Aorta (tissue), 5 donors: ENCODE results near the gene C9orf78. TPM values are rescaled to one million over a fixed set of nuclear protein-coding genes. Genes with fewer than 3 reads are reported as not detected.
A peak's percentile ranks its signal among the peaks of the same experiment; 100 is the strongest.

ENCODE experiments used
- ATAC-seq: fragments of 200-7000 bp; cut with Tn5 transposase; one replicate; pipeline ENCODE4 v1.9.1; 2022; ENCODE audit warnings: moderate library complexity; ENCODE audit not compliant: low FRiP score
- DNase-seq, 2 donors: peaks; one replicate each; pipeline ENCODE4 v3.0.0-alpha.2; 2020
- H3K27ac ChIP-seq, 2 donors: one replicate each; pipeline ENCODE4 v1.5.1; 2013; ENCODE audit warnings: low read length in 2 of 2, mild to moderate bottlenecking in 2 of 2, moderate library complexity in 2 of 2, control low read depth in 1 of 2, inconsistent platforms in 1 of 2, low read depth in 1 of 2
- H3K27me3 ChIP-seq, 2 donors: one replicate each; pipeline ENCODE4 v1.6.1; 2013; ENCODE audit warnings: control low read depth in 1 of 2, low read length in 1 of 2, mild to moderate bottlenecking in 1 of 2, moderate library complexity in 1 of 2; ENCODE audit not compliant: insufficient read depth in 2 of 2, control insufficient read depth in 1 of 2
- H3K36me3 ChIP-seq, 2 donors: one replicate each; pipeline ENCODE4 v1.6.1; 2013; ENCODE audit warnings: control low read depth in 1 of 2, low read length in 1 of 2, mild to moderate bottlenecking in 1 of 2; ENCODE audit not compliant: insufficient read depth in 2 of 2, control insufficient read depth in 1 of 2
- H3K4me1 ChIP-seq, 2 donors: one replicate each; pipeline ENCODE4 v1.6.1; 2013; ENCODE audit warnings: low read length in 2 of 2, control low read depth in 1 of 2, mild to moderate bottlenecking in 1 of 2, moderate library complexity in 1 of 2; ENCODE audit not compliant: insufficient read depth in 2 of 2, control insufficient read depth in 1 of 2
- H3K4me3 ChIP-seq, 2 donors: one replicate each; pipeline ENCODE4 v1.5.1; 2013; ENCODE audit warnings: low read length in 2 of 2, control low read depth in 1 of 2, mild to moderate bottlenecking in 1 of 2
- H3K9me3 ChIP-seq: one replicate; pipeline ENCODE4 v1.6.1; 2013; ENCODE audit warnings: mild to moderate bottlenecking, low read length; ENCODE audit not compliant: control insufficient read depth
- WGBS, 2 donors: extraction: QIAGEN DNeasy Blood & Tissue Kit; methylation state at CpG; one replicate each; pipeline ENCODE4 v1.1.7; 2013; 5-methylcytosine and 5-hydroxymethylcytosine counted together
- intact Hi-C, 2 donors: fragments of 100-400 bp; cut with DNase I; formaldehyde crosslinking; loops; one replicate each; pipeline versions ENCODE4 v1.14.2 to v1.15.0; 2022
- polyA plus RNA-seq, 2 donors: library from polyadenylated mRNA; stranded (reverse); fragments of 200-250 nt; gene quantifications; one replicate each; pipeline ENCODE4 v1.2.3, GENCODE V29; 2013
- total RNA-seq, 2 donors: library from RNA; stranded (reverse); fragmentation: NEBNext Ultra II Directional; extraction: Animal tissue kit (Norgen Biotek cat#: 25700); gene quantifications; one replicate each; pipeline ENCODE4 v1.2.1, GENCODE V29; 2021
- donor health status: healthy with polysubstance abuse.
- donor health status: Bipolar disorder and iron deficiency.
- donor health status: DM: no; HTN: no; CAD: no.
- donor health status: DM: no; HTN: no; CAD: no.
- donor health status: DM: yes; HTN: yes; CAD: no.

Gene C9orf78
- total and polyA plus RNA-seq, 4 donors, result 33.8 to 93.0 (median 52.8) TPM

DNA sequence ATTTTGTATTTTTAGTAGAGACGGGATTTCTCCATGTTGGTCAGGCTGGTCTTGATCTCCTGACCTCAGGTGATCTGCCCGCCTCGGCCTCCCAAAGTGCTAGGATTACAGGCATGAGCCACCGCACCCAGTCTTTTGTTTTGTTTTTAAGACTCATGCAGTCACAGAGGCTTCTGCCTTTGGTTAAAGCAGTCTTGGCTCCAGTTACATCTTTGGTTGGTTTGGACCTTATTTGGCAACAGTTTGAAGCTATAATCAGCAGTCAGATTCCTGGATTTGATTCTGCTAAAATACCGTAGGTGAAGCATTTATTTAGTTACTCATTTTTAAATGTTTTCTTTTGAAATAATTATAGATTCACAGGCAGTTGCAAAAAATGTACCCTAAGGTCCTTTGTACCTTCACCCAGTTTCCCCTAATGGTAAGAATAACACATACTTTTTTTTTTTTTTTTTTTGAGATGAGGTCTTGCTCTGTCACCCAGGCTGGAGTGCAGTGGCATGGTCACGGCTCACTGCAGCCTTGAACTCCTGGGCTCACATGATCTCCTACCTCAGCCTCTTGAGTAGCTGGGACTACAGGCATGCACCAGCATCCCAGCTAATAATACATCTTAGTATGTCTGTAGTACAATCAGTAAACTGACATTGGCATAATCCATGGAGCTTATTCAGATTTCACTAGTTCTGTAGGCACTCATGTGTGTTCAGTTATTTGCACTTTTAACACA is 15.9 kb upstream of the C9orf78 start:
- Histone ChIP-seq H3K27me3 (no peaks in the 10 kb centered on the region), H3K4me3 (no peak overlapping the region), H3K4me1 (peaks cover 0 to under 1% of the 10 kb centered on the region in 2 donors), H3K36me3 (peaks cover 0 to 6% of the 10 kb centered on the region in 2 donors), H3K27ac (peak overlapping the region; percentile 89 to 100), H3K9me3 (no peaks in the 10 kb centered on the region)
- intact Hi-C loops, result no loop called here
- DNase-seq (peak in 1 of 2 donors; percentile 76), ATAC-seq (peak; percentile 51)
- WGBS, 2 donors, result 9 to 13% methylated on average over 6 of the region's 6 CpGs

DNA sequence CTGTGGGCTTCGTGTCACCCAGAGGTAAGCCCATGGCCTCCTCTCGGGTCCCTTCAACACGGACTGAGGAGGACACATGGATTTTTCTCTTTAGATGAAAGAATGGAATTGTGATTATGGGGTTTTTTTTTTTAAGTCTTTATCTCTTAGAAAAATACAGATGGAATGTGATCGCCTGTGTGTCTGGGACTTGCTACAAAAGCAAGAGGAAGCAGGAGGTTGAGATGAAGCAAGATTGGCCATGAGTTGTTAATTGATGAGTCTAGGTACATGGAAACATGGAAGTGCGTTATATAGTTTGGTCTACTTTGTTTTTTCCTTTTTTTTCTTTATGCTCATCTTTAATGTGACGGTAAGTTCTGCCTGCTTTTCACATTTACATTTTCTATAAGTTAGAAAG is 14.8 kb upstream of the C9orf78 start:
- Histone ChIP-seq H3K27ac (peak overlapping the region; percentile 89 to 100), H3K27me3 (no peaks in the 10 kb centered on the region), H3K9me3 (no peaks in the 10 kb centered on the region), H3K36me3 (peaks cover 0 to 6% of the 10 kb centered on the region in 2 donors), H3K4me3 (no peak overlapping the region), H3K4me1 (no peaks in the 10 kb centered on the region)
- DNase-seq, result no peak
- WGBS, 2 donors, result 62 to 63% methylated on average over 6 of the region's 6 CpGs
- intact Hi-C loops, result no loop called here
- no peak for ATAC-seq

DNA sequence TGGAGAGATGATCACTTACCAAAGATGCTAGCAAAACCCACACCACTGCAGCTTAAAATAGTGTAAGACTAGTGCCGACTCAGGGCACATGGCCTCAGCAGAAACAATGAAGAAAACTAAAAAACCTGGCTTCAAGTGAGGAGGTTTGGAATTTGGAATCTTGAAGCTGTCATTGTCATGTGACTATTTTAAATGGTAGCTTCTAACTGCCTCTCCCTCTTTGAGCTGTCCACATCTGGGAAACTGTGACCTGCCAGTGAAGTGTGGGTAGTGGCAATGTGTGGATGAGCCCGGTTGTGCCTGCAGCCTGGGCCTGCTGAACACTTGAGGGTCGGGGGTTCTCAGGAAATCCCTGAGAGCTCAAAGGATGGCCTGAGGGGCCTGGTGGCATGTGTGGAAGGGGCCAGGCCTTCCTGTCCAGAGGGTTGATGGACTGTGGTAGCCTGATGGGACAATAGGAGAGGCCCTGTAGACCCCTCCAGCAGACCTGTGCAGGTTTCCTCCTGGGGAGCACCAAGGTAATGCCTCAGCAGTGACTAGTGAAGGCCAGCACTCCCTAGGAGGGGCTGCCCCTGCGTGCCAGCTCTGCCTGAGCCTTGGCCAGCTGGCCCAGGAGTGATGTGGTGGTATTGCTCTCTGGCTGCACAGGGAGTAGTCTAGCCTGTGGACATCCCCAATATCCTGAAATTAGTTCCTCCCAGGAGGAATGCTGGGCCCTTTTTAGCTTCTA is 13.8 kb upstream of the C9orf78 start:
- H3K4me1 ChIP-seq, result no peaks in the 10 kb centered on the region
- H3K27me3 ChIP-seq, result no peaks in the 10 kb centered on the region
- 39 to 42% methylated on average over 4 of the region's 4 CpGs for WGBS, 2 donors
- peak overlapping the region; percentile 2 to 100 for H3K27ac ChIP-seq
- no peak overlapping the region for H3K4me3 ChIP-seq
- no peaks in the 10 kb centered on the region for H3K9me3 ChIP-seq
- peaks cover 0 to 6% of the 10 kb centered on the region in 2 donors for H3K36me3 ChIP-seq
- DNase-seq (peak in 1 of 2 donors; percentile 75), ATAC-seq (no peak)
- intact Hi-C loops, result no loop called here

DNA sequence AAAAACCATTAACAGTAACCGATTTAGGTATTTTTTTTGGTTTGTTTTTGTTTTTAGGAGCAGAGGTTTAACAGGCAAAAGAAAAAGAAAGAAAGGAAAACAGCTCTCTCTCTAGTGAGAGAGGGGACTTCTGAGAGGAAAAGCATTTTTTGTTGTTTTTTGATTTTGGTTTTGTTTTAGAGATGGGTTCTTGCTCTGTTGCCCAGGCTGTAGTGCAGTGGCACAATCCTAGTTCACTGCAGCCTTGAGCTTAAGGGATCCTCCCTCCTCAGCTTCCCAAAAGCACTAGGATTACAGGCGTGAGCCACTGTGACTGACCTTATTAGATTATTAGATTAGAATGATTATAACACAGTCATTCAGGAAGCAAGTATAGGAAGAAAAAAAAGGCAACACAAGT is 10.3 kb upstream of the C9orf78 start:
- Histone ChIP-seq H3K4me1 (no peaks in the 10 kb centered on the region), H3K27ac (no peak overlapping the region), H3K4me3 (no peak overlapping the region), H3K27me3 (no peaks in the 10 kb centered on the region), H3K36me3 (no peaks in the 10 kb centered on the region), H3K9me3 (no peaks in the 10 kb centered on the region)
- ATAC-seq, result no peak
- DNase-seq, result no peak
- intact Hi-C loops, result no loop called here
- 66% methylated on average over 2 of the region's 2 CpGs for WGBS, 2 donors

- H3K36me3 ChIP-seq, result no peaks in the 10 kb centered on the region
- no peaks in the 10 kb centered on the region for H3K4me1 ChIP-seq
- no peak overlapping the region for H3K4me3 ChIP-seq
- no peaks in the 10 kb centered on the region for H3K27me3 ChIP-seq
- 62 to 65% methylated on average over 4 of the region's 4 CpGs for WGBS, 2 donors
- H3K27ac ChIP-seq, result no peak overlapping the region
- ATAC-seq (no peak), DNase-seq (no peak)
- no peaks in the 10 kb centered on the region for H3K9me3 ChIP-seq
- intact Hi-C loops, result no loop called here
Observed at GRCh38 chr9:129841071-129841470, 6.0 kb upstream of the C9orf78 start.

DNA sequence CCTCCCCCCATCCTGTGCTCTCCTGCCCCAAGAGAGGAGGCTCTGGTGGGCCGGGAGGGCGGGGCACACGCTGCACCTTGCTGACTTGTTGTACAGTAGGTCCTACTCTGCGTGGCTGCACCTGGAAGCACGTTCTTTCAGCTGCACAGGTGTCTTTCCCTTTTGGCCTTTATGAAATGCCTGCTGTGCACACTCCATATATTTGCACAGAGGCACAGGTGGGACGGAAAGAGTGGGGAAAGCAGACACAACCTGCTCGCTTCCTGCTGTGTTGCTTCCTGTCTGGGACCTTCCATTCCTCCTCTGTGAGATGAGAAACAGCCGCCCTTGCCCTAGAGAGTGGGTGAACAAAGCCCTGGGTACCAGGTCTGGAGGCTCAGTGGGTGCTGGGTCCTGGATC is 5.0 kb upstream of the C9orf78 start:
- ATAC-seq (no peak), DNase-seq (no peak)
- H3K4me3 ChIP-seq, result no peak overlapping the region
- intact Hi-C loops, result no loop called here
- no peaks in the 10 kb centered on the region for H3K36me3 ChIP-seq
- H3K4me1 ChIP-seq, result no peaks in the 10 kb centered on the region
- H3K9me3 ChIP-seq, result no peaks in the 10 kb centered on the region
- no peaks in the 10 kb centered on the region for H3K27me3 ChIP-seq
- no peak overlapping the region for H3K27ac ChIP-seq
- WGBS, 2 donors, result 85 to 88% methylated on average over 8 of the region's 8 CpGs

DNA sequence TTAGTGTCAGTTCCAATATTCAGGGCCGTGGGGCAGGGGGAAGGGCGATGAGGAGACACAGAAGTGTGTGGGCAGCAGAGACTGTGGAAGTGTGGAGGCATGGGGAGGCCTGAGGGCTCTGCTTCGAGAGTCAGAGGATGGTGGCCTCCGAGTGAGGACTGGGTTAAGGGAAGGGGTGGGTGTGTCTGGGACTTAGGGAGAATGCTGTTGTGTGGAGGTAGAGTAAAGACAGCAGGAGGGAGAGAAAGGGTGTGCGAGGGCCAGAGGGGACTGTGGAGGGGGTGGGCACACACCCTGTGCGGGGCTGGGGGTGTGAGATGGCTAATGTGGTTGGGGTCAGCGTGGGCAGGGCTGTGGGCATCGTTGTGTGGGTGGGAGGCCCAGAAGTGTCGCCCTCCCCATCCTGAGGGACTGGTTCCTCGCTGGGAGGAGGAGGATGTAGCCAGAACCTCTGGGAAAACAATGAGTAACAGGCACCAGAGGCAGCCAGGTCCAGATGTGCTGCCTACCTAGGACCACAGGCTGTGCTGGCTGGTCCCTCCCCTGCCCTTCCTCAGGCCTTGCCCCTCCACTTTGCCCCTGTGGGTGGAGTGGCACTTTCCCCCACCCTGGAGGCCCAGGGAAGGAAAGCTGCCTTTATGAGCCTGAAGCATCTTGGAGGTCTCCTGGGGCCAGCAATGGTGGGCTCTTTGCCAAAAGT is 4.4 kb upstream of the C9orf78 start:
- intact Hi-C loops, result loop anchor here in 1 of 2 donors (5.0 kb wide), 1 partner anchor 48 kb away; no protein-coding TSS in a partner anchor
- no peaks in the 10 kb centered on the region for H3K27me3 ChIP-seq
- ATAC-seq (no peak), DNase-seq (no peak)
- no peaks in the 10 kb centered on the region for H3K36me3 ChIP-seq
- H3K27ac ChIP-seq, result no peak overlapping the region
- H3K9me3 ChIP-seq, result no peaks in the 10 kb centered on the region
- H3K4me1 ChIP-seq, result no peaks in the 10 kb centered on the region
- 71 to 76% methylated on average over 10 of the region's 10 CpGs for WGBS, 2 donors
- no peak overlapping the region for H3K4me3 ChIP-seq

- intact Hi-C loops, result loop anchor here in 1 of 2 donors (5.0 kb wide), 1 partner anchor 49 kb away; no protein-coding TSS in a partner anchor
- no peaks in the 10 kb centered on the region for H3K4me1 ChIP-seq
- no peaks in the 10 kb centered on the region for H3K27me3 ChIP-seq
- no peak overlapping the region for H3K4me3 ChIP-seq
- H3K36me3 ChIP-seq, result no peaks in the 10 kb centered on the region
- no peaks in the 10 kb centered on the region for H3K9me3 ChIP-seq
- ATAC-seq (no peak), DNase-seq (no peak)
- WGBS, 2 donors, result 79 to 82% methylated on average over 12 of the region's 12 CpGs
- peak overlapping the region in 1 of 2 donors; percentile 6 for H3K27ac ChIP-seq
Observed at GRCh38 chr9:129838707-129839259, 3.7 kb upstream of the C9orf78 start.
